ENCODE results near the gene FOXO1.
"Not testable (repeated sequence)": the region's sequence is repeated elsewhere in the genome, so short reads cannot be mapped to it uniquely, and the experiment has no call there.

Gene FOXO1

DNA sequence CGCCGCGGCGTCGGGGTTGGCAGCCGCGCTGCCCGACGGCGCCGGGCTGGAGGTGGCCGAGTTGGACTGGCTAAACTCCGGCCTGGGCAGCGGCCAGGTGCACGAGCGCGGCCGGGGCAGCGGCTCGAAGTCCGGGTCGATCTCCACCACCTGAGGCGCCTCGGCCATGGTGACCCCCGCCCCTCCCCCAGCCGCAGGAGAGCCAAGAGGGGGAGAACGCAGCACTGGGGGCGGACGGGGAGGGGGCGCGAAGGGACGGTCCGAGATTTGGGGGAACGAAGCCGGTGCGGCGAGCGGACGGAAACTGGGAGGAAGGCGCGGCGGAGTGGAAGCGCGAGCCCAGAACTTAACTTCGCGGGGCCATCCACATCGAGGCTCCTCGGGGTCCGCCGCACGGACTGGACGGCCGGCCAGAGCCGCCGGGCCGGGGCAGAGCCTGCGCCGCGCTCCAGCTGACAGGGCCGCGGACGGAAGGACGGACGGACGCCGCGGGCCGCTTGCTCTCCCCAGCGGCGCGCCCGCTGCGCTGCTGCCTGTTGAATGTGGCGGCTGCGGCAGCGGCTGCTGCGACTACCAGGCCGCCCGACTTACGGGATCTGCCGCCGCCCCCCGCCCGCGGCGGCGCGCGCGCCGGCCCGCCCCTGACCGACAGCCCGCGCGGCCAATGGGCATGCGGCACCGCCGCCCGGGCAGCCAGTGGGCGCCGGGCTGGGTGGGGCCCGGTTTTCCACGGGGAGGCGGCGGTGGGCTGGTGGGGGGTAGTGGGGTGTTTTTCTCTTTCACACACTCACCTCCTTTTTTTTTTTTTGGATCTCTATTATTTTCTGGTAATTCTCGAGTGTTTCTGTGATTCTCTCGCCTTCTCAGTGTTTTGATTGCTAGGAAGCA lies at the start of gene FOXO1:
Gene FOXO1 (minus strand): TSS at position 597 of the 888 bp plus-strand sequence. CDS start 429 bp downstream, at position 168.
- peak; percentile 91 for DNase-seq (ENCODE audit: extremely low read depth, insufficient read length)
- peak within 1 kb of the TSS; percentile 80 for H3K4me3 ChIP-seq (replicated peaks; ENCODE audit: low read depth, low read length)
- TF ChIP-seq, protein P1, sequence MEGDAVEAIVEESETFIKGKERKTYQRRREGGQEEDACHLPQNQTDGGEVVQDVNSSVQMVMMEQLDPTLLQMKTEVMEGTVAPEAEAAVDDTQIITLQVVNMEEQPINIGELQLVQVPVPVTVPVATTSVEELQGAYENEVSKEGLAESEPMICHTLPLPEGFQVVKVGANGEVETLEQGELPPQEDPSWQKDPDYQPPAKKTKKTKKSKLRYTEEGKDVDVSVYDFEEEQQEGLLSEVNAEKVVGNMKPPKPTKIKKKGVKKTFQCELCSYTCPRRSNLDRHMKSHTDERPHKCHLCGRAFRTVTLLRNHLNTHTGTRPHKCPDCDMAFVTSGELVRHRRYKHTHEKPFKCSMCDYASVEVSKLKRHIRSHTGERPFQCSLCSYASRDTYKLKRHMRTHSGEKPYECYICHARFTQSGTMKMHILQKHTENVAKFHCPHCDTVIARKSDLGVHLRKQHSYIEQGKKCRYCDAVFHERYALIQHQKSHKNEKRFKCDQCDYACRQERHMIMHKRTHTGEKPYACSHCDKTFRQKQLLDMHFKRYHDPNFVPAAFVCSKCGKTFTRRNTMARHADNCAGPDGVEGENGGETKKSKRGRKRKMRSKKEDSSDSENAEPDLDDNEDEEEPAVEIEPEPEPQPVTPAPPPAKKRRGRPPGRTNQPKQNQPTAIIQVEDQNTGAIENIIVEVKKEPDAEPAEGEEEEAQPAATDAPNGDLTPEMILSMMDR (IDR thresholded peaks at IDR 0.05; ENCODE audit: insufficient read depth, low read length, poor library complexity, severe bottlenecking): no peak
- H3K27me3 ChIP-seq (replicated peaks; ENCODE audit: control insufficient read depth, insufficient read depth, low read length): no peaks in the 10 kb centered on the region
- no peaks in the 10 kb centered on the region for H3K36me3 ChIP-seq (ENCODE audit: control insufficient read depth, insufficient read depth, low read length)

DNA sequence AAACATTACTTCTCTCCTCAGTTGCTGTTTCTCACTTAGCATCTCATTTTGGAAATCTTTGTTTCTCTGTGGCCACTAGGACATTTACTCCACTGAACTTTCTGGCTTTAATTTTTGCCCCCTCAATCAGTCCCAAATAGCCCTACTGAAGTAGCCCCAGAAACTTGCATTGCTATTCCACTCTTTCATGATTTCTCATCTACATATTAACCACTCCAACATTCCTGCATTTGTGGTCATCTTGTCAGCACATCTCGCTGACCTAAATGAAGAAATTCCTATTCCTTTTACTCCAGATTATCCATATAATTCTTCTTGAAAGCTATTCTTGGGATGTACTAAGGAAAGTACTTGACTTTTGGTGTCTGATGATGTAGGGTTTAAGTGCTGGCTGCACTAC lies 48.0 kb upstream of the FOXO1 start:
- DNase-seq (ENCODE audit: extremely low read depth, insufficient read length); H3K4me3 ChIP-seq (replicated peaks; ENCODE audit: low read depth, low read length); H3K27me3 ChIP-seq (replicated peaks; ENCODE audit: control insufficient read depth, insufficient read depth, low read length); H3K36me3 ChIP-seq (ENCODE audit: control insufficient read depth, insufficient read depth, low read length): not testable (repeated sequence)

DNA sequence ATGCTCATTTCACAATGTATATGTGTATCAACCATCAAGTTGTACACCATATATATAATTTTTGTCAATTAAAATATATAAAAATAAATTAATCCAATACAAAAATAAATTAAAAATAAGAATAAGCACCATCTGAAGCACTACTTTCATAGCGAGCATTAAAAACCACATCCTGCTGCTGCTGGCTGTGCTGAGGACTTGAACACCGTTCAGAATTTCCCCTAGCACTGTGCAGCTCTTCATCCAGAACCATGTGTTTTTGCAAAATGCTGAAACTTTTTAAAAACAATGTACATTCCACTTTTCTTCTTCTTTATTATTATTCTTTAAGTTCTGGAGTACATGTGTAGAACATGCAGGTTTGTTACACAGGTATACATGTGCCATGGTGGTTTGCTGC lies 40.0 kb upstream of the FOXO1 start:
- H3K36me3 ChIP-seq (ENCODE audit: control insufficient read depth, insufficient read depth, low read length): no peaks in the 10 kb centered on the region
- TF ChIP-seq, protein P1 (IDR thresholded peaks at IDR 0.05; ENCODE audit: insufficient read depth, low read length, poor library complexity, severe bottlenecking): no peak
- no peak overlapping the region for H3K4me3 ChIP-seq (replicated peaks; ENCODE audit: low read depth, low read length)
- no peaks in the 10 kb centered on the region for H3K27me3 ChIP-seq (replicated peaks; ENCODE audit: control insufficient read depth, insufficient read depth, low read length)
- no peak for DNase-seq (ENCODE audit: extremely low read depth, insufficient read length)

DNA sequence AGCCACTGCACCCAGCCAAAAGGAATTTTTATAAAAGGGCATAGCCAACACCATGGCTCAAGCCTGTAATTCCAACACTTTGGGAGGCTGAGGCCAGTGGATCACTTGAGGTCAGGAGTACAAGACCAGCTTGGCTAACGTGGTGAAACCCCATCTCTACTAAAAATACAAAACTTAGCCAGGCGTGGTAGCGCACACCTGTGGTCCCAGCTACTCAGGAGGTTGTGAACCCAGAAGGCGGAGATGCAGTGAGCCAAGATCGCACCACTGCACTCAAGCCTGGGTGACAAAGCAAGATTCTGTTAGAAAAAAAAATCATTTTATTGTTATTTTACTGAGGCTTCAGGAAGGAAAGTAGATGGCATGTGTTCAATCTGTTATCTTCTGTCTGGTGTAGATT lies 31.3 kb upstream of the FOXO1 start:
- DNase-seq (ENCODE audit: extremely low read depth, insufficient read length): peak; percentile 52
- TF ChIP-seq, protein P1 (IDR thresholded peaks at IDR 0.05; ENCODE audit: insufficient read depth, low read length, poor library complexity, severe bottlenecking): no peak
- Histone ChIP-seq H3K4me3 (replicated peaks; ENCODE audit: low read depth, low read length) (no peak overlapping the region), H3K27me3 (replicated peaks; ENCODE audit: control insufficient read depth, insufficient read depth, low read length) (no peaks in the 10 kb centered on the region), H3K36me3 (ENCODE audit: control insufficient read depth, insufficient read depth, low read length) (no peaks in the 10 kb centered on the region)

DNA sequence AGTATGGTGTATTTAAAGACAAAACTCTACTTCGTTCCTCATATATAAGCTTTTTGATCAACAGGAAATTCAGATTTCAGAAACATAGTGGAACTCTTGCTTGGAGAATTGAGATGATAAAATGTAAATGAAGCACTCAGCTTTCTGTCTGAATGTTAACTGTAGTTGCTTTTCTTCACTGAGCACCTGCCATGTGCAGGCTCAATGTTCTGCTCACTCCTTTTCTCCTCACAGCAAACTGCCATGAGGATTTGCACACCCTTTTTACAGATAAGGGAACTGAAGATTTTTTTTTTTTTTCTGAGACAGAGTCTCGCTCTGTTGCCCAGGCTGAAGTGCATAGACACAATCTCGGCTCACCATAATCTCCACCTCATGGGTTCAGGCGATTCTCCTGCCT lies 28.0 kb upstream of the FOXO1 start:
- H3K27me3 ChIP-seq (replicated peaks; ENCODE audit: control insufficient read depth, insufficient read depth, low read length): no peaks in the 10 kb centered on the region
- no peaks in the 10 kb centered on the region for H3K36me3 ChIP-seq (ENCODE audit: control insufficient read depth, insufficient read depth, low read length)
- TF ChIP-seq, protein P1 (IDR thresholded peaks at IDR 0.05; ENCODE audit: insufficient read depth, low read length, poor library complexity, severe bottlenecking): no peak
- H3K4me3 ChIP-seq (replicated peaks; ENCODE audit: low read depth, low read length): no peak overlapping the region
- no peak for DNase-seq (ENCODE audit: extremely low read depth, insufficient read length)

DNA sequence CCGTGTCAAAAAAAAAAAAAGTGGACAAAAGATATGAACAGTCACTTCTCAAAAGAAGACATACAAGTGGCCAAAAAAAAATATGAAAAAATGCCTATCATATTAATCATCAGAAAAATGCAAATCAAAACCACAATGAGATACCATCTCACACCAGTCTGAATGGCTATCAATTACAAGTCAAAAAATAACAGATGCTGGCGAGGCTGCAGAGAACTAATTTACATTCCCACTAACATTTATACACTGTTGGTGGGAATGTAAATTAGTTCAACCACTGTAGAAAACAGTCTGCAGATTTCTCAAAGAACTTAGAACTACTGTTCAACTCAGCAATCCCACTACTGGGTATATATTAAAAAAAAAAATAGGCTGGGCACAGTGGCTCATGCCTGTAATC lies 26.5 kb upstream of the FOXO1 start:
- DNase-seq (ENCODE audit: extremely low read depth, insufficient read length): no peak
- H3K4me3 ChIP-seq (replicated peaks; ENCODE audit: low read depth, low read length): no peak overlapping the region
- no peaks in the 10 kb centered on the region for H3K27me3 ChIP-seq (replicated peaks; ENCODE audit: control insufficient read depth, insufficient read depth, low read length)
- no peaks in the 10 kb centered on the region for H3K36me3 ChIP-seq (ENCODE audit: control insufficient read depth, insufficient read depth, low read length)
- TF ChIP-seq, protein P1 (IDR thresholded peaks at IDR 0.05; ENCODE audit: insufficient read depth, low read length, poor library complexity, severe bottlenecking): no peak
